ENCODE results near the gene NR2F1-AS1. TPM values are rescaled to one million over a fixed set of nuclear protein-coding genes. Genes with fewer than 3 reads are reported as not detected.
"Not testable (repeated sequence)": the region's sequence is repeated elsewhere in the genome, so short reads cannot be mapped to it uniquely, and the experiment has no call there.

The NR2F1-AS1 gene
- total and polyA plus RNA-seq, 9 donors, result 1.7 to 4.4 (median 3.8) TPM

DNA sequence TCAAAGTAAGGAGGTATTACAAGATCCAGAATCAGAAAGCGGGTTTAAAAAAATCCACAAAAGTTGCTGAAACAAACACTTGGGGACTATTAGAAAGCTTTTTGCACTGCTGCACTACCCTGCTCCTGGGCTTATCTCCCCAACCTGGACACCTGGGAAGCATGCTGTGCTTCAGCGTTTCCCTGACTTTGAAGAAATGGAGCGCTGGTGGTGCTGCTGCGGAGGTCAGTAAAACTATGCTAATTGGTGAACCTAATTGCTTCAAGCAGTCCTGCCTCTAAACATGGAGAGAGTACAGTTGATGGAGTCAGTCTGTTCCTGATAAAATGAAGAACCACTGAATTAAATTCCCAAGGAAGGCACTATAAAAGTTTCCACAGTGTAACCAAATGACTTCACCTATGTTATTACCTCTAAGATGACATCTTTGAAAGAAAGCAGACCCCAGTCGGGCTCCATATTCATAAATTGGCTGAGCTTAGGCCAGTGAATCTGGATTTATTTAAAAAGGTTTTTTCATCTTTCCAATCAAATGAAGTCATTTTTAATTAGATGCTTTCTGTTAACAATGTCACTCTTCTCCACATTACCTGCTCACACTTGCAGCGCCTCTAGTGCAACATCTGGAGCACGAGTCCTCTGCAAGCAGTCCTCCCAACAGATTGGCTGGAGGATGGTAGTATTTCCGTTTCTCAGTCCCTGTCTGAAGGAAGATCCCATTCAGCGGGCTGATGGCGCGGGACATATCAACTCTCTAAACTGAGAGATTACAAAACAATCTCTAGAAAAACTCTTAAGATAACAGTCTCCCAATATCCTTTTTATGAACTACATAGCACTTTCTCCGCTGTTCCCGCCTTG is 11.5 kb downstream of the NR2F1-AS1 start:
- Histone ChIP-seq H3K27me3 (ENCODE audit: control insufficient read depth, insufficient read depth, low read length) (peaks cover 57% of the 10 kb centered on the region), H3K4me1 (ENCODE audit: control insufficient read depth, insufficient read depth, low read length) (peaks cover 25% of the 10 kb centered on the region), H3K9me3 (replicated peaks; ENCODE audit: control insufficient read depth, low read depth, low read length) (no peaks in the 10 kb centered on the region), H3K27ac (ENCODE audit: low read length) (no peak overlapping the region), H3K36me3 (ENCODE audit: control insufficient read depth, insufficient read depth, low read length) (no peaks in the 10 kb centered on the region), H3K4me3 (ENCODE audit: low read length) (no peak overlapping the region)
- WGBS (ENCODE audit: insufficient coverage), result 75% methylated on average over 1 of the region's 13 CpGs
- no peak for DNase-seq

DNA sequence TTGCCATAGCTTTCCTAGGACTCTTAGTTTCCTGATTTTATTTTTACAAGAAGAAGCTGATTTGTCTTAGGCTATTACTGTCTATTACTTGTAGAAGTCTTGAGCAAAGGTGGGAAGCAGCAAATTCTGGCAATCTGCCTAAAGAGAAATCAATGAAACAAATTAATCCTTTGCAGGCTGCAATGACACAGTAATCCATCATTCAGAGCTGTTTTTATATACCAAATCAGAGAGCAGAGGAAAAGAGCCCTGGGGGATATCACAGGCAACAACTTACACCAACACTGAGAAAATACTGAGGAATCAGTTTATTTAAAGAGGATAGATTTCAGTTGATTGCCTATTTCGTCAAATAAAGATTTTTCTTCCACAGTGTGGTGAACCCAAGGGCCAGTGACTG is 13.6 kb downstream of the NR2F1-AS1 start:
- Histone ChIP-seq H3K9me3 (replicated peaks; ENCODE audit: control insufficient read depth, low read depth, low read length) (no peaks in the 10 kb centered on the region), H3K27me3 (ENCODE audit: control insufficient read depth, insufficient read depth, low read length) (peaks cover 36% of the 10 kb centered on the region), H3K27ac (ENCODE audit: low read length) (no peak overlapping the region), H3K36me3 (ENCODE audit: control insufficient read depth, insufficient read depth, low read length) (no peaks in the 10 kb centered on the region), H3K4me1 (ENCODE audit: control insufficient read depth, insufficient read depth, low read length) (peaks cover 19% of the 10 kb centered on the region), H3K4me3 (ENCODE audit: low read length) (no peak overlapping the region)
- no peak for DNase-seq
- WGBS (ENCODE audit: insufficient coverage), result no CpG with 5 or more reads among the region's 1 CpG

DNA sequence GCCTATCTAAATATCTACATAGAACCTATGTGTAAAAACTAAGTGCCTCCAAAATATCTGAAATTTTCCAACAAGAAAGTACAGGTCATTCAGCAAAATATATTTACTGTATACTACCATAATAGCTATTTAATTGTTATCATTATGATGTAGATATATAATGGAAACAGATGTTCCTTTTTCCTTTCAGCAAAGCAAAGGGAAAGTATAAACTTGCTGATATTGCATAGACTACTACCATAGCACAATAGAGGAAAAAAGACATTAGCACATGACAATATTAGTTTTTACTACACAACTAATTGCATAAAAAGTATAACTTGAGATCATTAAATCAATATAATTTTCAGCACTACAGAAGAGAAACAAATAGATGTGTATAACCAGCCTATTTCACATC is 14.9 kb downstream of the NR2F1-AS1 start:
- no peak for DNase-seq
- no peak overlapping the region for H3K4me3 ChIP-seq (ENCODE audit: low read length)
- no peaks in the 10 kb centered on the region for H3K36me3 ChIP-seq (ENCODE audit: control insufficient read depth, insufficient read depth, low read length)
- peaks cover 11% of the 10 kb centered on the region for H3K4me1 ChIP-seq (ENCODE audit: control insufficient read depth, insufficient read depth, low read length)
- H3K27me3 ChIP-seq (ENCODE audit: control insufficient read depth, insufficient read depth, low read length), result peaks cover 22% of the 10 kb centered on the region
- H3K9me3 ChIP-seq (replicated peaks; ENCODE audit: control insufficient read depth, low read depth, low read length), result no peaks in the 10 kb centered on the region
- no peak overlapping the region for H3K27ac ChIP-seq (ENCODE audit: low read length)

DNA sequence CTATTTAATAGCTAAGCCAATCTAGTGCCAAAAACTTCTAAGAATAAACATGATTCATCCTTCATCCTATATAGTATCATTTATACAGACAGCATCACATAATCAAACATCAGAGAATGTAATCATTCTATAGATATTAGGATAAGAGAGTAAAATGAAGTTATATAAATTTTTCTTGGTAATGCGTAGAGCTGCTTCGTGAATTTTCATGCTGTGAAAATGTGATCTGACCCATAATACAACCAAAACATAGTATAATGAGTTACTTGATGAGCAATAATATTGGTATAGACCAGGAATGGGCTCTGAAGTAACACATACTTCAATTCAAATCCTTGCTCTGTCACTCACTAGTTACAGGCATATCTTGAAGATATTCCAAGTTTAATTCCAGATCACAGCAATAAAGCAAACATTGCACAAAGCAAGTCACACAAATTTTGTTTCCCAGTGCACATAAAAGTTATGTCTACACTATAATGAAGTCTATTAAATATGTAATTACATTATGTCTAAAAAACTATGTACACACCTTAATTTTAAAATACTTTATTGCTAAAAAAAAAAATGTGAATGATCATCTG is 23.9 kb downstream of the NR2F1-AS1 start:
- DNase-seq, result no peak
- no peak overlapping the region for H3K4me3 ChIP-seq (ENCODE audit: low read length)
- H3K27ac ChIP-seq (ENCODE audit: low read length), result no peak overlapping the region
- H3K27me3 ChIP-seq (ENCODE audit: control insufficient read depth, insufficient read depth, low read length), result no peaks in the 10 kb centered on the region
- no peaks in the 10 kb centered on the region for H3K9me3 ChIP-seq (replicated peaks; ENCODE audit: control insufficient read depth, low read depth, low read length)
- no peaks in the 10 kb centered on the region for H3K36me3 ChIP-seq (ENCODE audit: control insufficient read depth, insufficient read depth, low read length)
- no peaks in the 10 kb centered on the region for H3K4me1 ChIP-seq (ENCODE audit: control insufficient read depth, insufficient read depth, low read length)
- WGBS (ENCODE audit: insufficient coverage), result no CpG with 5 or more reads among the region's 2 CpGs

DNA sequence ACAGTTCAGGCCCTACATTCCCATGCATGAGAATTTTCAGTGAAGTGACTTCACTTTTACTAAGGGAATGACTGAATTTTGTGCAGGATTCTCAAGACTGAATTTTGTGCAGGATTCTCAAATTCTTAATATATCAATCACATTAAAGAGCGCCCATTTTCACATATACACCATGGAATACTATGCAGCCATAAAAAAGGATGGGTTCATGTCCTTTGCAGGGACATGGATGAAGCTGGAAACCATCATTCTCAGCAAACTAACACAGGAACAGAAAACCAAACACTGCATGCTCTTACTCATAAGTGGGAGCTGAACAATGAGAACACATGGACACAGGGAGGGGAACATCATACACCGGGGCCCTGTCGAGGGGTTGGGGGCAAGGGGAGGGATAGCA is 31.4 kb downstream of the NR2F1-AS1 start:
- DNase-seq; H3K27me3 ChIP-seq (ENCODE audit: control insufficient read depth, insufficient read depth, low read length); H3K9me3 ChIP-seq (replicated peaks; ENCODE audit: control insufficient read depth, low read depth, low read length); H3K4me1 ChIP-seq (ENCODE audit: control insufficient read depth, insufficient read depth, low read length); H3K4me3 ChIP-seq (ENCODE audit: low read length); H3K36me3 ChIP-seq (ENCODE audit: control insufficient read depth, insufficient read depth, low read length); H3K27ac ChIP-seq (ENCODE audit: low read length): not testable (repeated sequence)
- no CpG with 5 or more reads among the region's 3 CpGs for WGBS (ENCODE audit: insufficient coverage)

DNA sequence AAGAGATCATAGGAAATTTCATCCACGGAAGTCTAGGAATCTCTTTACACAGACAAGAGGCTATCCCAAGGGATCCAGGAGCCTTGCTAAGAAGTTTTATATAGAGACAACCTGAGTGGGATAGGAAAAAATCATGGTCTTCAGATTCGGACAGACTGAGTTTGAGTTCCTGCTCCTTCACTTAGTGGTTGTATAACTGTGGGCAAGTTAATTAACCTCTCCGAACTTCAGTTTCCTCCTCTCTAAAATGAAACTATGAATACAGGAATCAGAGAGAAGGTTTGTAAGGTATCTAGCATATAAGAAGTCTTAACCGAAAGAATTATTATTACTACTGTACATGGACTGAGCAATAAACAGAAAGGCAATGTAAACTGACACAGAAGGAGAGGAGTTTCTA is 35.1 kb downstream of the NR2F1-AS1 start:
- H3K27ac ChIP-seq (ENCODE audit: low read length), result no peak overlapping the region
- no peaks in the 10 kb centered on the region for H3K4me1 ChIP-seq (ENCODE audit: control insufficient read depth, insufficient read depth, low read length)
- no peaks in the 10 kb centered on the region for H3K9me3 ChIP-seq (replicated peaks; ENCODE audit: control insufficient read depth, low read depth, low read length)
- no peak for DNase-seq
- no CpG with 5 or more reads among the region's 4 CpGs for WGBS (ENCODE audit: insufficient coverage)
- H3K36me3 ChIP-seq (ENCODE audit: control insufficient read depth, insufficient read depth, low read length), result no peaks in the 10 kb centered on the region
- no peak overlapping the region for H3K4me3 ChIP-seq (ENCODE audit: low read length)
- no peaks in the 10 kb centered on the region for H3K27me3 ChIP-seq (ENCODE audit: control insufficient read depth, insufficient read depth, low read length)

DNA sequence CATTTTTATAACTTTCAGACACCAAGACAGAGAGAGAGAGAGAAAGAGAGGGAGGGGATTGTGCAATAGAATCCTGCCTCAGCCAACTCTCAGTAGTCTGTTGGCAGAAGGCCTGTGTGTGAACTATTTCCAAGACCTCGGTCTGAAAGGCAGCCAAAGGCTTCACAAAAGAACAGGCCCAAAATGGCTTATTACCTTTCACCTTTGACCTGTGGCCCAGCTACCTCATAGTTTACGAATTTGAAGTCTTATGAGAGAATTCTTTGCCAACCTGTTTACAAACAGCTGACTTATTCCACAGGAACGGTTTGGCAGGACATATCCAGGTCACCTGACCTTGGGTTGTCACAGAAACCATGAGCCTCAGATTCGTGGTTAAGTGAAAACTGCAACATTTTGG is 48.6 kb downstream of the NR2F1-AS1 start:
- Histone ChIP-seq H3K4me1 (ENCODE audit: control insufficient read depth, insufficient read depth, low read length) (peaks cover 4% of the 10 kb centered on the region), H3K4me3 (ENCODE audit: low read length) (no peak overlapping the region), H3K27me3 (ENCODE audit: control insufficient read depth, insufficient read depth, low read length) (no peaks in the 10 kb centered on the region), H3K9me3 (replicated peaks; ENCODE audit: control insufficient read depth, low read depth, low read length) (no peaks in the 10 kb centered on the region), H3K27ac (ENCODE audit: low read length) (peak overlapping the region; percentile 0), H3K36me3 (ENCODE audit: control insufficient read depth, insufficient read depth, low read length) (no peaks in the 10 kb centered on the region)
- DNase-seq, result peak; percentile 91
- 0% methylated on average over 1 of the region's 4 CpGs for WGBS (ENCODE audit: insufficient coverage)

DNA sequence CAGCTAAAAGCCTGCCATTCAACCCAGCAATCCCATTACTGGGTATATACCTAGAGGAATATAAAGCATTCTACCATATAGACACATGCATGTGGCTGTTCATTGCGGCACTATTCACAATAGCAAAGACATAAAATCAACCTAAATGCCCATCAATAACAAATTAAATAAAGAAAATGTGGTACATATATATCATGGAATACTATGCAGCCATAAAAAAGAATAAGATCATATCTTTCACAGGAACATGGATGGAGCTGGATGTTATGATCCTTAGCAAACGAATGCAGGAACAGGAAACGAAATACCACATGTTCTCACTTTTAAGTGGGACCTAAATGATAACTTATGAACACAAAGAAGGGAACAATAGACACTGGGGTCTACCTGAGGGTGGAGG is 59.2 kb downstream of the NR2F1-AS1 start:
- no CpG with 5 or more reads among the region's 3 CpGs for WGBS (ENCODE audit: insufficient coverage)
- H3K27me3 ChIP-seq (ENCODE audit: control insufficient read depth, insufficient read depth, low read length); H3K27ac ChIP-seq (ENCODE audit: low read length); H3K4me3 ChIP-seq (ENCODE audit: low read length); H3K36me3 ChIP-seq (ENCODE audit: control insufficient read depth, insufficient read depth, low read length); DNase-seq; H3K4me1 ChIP-seq (ENCODE audit: control insufficient read depth, insufficient read depth, low read length): not testable (repeated sequence)
- H3K9me3 ChIP-seq (replicated peaks; ENCODE audit: control insufficient read depth, low read depth, low read length), result peaks cover 24% of the 10 kb centered on the region

DNA sequence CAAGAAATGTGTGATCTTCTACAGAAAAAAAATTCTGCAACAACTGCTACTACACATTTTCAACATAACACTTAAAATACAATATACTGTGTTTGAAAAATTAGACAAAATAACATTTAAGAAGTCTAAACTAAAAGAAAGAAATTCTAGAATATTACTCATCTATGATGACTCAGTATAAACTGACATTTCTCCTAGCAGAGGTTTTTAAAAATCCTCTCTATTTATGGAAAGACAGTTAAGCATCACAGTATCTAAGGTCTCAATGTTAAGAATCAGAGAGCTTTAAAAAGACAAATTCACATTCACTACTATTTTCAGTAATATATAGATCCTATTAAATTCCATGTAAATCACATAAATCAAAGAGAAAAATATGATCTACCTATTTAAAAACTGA is 61.3 kb downstream of the NR2F1-AS1 start:
- peaks cover 22% of the 10 kb centered on the region for H3K9me3 ChIP-seq (replicated peaks; ENCODE audit: control insufficient read depth, low read depth, low read length)
- H3K4me3 ChIP-seq (ENCODE audit: low read length), result no peak overlapping the region
- H3K36me3 ChIP-seq (ENCODE audit: control insufficient read depth, insufficient read depth, low read length), result no peaks in the 10 kb centered on the region
- no peak overlapping the region for H3K27ac ChIP-seq (ENCODE audit: low read length)
- H3K4me1 ChIP-seq (ENCODE audit: control insufficient read depth, insufficient read depth, low read length), result no peaks in the 10 kb centered on the region
- DNase-seq, result no peak
- no peaks in the 10 kb centered on the region for H3K27me3 ChIP-seq (ENCODE audit: control insufficient read depth, insufficient read depth, low read length)

DNA sequence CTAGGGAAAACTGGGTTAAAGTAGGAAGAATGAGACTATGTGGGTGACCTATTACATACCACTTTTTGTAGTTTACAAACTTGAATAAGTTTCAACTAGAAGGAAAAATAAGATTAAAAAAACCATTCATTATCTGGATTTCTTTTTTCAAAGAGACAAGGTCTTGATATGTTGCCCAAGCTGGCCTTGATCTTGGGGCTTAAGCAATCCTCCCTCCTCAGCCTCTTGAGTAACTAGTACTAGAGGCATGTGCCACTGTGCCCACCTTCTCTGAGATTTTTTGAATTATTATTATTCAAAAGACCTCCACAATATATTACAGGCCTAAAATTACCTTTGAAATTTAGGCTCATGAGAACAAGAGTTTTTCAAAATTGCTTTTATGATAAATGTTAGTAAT is 63.2 kb downstream of the NR2F1-AS1 start:
- Histone ChIP-seq H3K4me1 (ENCODE audit: control insufficient read depth, insufficient read depth, low read length) (no peaks in the 10 kb centered on the region), H3K27ac (ENCODE audit: low read length) (no peak overlapping the region), H3K27me3 (ENCODE audit: control insufficient read depth, insufficient read depth, low read length) (no peaks in the 10 kb centered on the region), H3K9me3 (replicated peaks; ENCODE audit: control insufficient read depth, low read depth, low read length) (peaks cover 10% of the 10 kb centered on the region), H3K4me3 (ENCODE audit: low read length) (no peak overlapping the region), H3K36me3 (ENCODE audit: control insufficient read depth, insufficient read depth, low read length) (no peaks in the 10 kb centered on the region)
- DNase-seq, result no peak

Data from muscle of leg (tissue), 11 donors.